ENCODE measurements around the gene SAMD4A.
A peak's percentile ranks its signal among the peaks of the same experiment; 100 is the strongest.

Gene SAMD4A

DNA sequence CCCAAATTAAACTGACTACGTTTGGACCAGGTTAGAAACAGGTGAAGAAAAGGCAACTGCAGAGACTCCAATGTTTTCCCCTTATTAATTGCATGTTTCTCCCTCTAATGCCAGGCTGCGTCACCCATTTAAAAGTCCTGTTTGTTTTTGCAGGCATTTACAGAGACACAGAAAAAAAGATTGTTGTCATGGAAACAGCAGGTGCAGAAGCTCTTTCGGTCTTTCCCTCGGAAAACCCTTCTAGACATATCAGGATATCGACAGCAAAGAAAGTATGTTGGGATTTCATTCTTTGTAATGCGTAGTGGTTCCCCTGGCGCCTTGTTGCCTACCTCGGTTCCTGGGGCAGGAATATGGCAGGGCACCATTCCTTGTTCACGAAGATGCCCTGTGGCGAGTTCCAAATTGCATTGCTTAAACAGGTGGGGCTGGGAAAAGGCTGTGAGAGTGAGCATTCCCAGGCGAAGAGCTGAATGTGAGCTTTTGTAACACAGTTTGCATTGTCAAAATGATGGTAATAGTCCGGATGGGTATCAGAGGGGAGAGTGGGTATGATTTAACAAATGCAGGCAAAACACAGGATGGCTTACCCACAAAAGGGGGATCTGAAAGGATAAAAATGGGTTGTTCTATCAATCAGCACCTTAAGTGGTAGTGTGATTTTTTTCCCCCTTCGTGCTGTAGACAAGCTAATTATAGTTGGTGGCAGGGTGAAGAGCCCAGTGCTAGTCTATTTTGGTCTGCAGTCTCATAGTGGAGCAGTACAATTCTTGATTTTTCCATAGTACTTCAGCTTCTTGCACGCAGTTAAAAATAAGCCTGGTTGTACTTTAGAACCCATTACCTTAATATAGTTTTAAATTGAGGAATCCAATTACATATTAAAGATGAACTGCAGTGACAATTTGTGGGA lies 203.3 kb downstream of the SAMD4A start:
- Histone ChIP-seq H3K4me3 (no peak overlapping the region), H3K27ac (peak overlapping the region; percentile 89 to 93)
- no peak for DNase-seq (ENCODE audit: low spot score)
- TF ChIP-seq, protein P1, sequence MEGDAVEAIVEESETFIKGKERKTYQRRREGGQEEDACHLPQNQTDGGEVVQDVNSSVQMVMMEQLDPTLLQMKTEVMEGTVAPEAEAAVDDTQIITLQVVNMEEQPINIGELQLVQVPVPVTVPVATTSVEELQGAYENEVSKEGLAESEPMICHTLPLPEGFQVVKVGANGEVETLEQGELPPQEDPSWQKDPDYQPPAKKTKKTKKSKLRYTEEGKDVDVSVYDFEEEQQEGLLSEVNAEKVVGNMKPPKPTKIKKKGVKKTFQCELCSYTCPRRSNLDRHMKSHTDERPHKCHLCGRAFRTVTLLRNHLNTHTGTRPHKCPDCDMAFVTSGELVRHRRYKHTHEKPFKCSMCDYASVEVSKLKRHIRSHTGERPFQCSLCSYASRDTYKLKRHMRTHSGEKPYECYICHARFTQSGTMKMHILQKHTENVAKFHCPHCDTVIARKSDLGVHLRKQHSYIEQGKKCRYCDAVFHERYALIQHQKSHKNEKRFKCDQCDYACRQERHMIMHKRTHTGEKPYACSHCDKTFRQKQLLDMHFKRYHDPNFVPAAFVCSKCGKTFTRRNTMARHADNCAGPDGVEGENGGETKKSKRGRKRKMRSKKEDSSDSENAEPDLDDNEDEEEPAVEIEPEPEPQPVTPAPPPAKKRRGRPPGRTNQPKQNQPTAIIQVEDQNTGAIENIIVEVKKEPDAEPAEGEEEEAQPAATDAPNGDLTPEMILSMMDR (IDR thresholded peaks at IDR 0.05): no peak

DNA sequence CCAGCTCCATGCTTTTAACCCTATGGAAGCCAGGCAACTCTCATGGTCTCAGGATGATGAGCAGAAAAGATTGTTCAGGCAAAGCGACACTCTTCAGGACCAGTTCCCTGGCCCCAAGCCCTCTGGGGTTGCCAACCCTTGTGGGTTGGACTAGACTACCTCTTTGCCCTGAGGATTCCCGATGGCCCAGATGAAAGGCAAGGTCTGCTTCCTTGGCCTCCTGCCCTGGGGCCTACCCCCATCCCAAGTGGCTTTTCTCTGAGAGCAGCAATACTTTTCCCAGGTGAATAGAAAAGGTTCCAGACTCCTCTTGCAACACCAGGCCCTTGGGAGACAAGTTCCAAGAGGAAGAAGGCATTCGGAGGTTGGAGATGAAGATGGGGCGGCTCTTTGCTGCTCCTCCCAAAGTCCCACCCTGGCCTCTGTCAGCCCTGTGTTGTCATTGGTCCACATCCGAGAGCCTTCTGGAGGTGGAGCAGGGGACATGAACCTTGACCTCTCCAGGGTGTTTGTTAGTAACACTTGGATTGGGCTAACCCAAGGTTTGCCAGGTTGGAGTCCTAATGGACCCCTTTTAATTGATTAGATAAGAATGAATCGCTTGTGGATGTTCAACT lies 204.6 kb downstream of the SAMD4A start:
- no peak overlapping the region for H3K4me3 ChIP-seq
- peak overlapping the region; percentile 89 to 93 for H3K27ac ChIP-seq
- DNase-seq (ENCODE audit: low spot score): no peak
- TF ChIP-seq, protein P1 (IDR thresholded peaks at IDR 0.05): no peak

DNA sequence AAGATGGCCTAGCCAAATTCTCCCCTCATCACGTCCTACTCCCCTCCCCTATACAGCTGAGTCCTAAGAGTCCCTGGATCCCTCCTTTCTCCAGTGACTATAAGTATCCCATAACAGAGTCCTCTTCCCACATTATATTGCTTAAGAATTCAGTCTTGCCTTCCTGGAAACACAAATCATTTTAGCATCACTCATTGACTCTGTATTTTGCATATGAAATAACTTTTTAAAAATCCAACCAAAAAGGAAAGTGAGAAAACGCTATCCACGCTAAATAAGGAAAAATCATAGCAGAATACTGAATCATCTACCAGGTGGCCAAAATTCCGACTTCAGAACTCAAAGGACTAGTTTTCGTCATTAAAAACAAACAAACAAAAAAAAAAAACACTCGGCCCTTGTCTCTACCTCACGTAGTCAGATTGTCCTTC lies 205.5 kb downstream of the SAMD4A start:
- TF ChIP-seq, protein P1 (IDR thresholded peaks at IDR 0.05): no peak
- Histone ChIP-seq H3K4me3 (no peak overlapping the region), H3K27ac (peak overlapping the region; percentile 89 to 93)
- no peak for DNase-seq (ENCODE audit: low spot score)

DNA sequence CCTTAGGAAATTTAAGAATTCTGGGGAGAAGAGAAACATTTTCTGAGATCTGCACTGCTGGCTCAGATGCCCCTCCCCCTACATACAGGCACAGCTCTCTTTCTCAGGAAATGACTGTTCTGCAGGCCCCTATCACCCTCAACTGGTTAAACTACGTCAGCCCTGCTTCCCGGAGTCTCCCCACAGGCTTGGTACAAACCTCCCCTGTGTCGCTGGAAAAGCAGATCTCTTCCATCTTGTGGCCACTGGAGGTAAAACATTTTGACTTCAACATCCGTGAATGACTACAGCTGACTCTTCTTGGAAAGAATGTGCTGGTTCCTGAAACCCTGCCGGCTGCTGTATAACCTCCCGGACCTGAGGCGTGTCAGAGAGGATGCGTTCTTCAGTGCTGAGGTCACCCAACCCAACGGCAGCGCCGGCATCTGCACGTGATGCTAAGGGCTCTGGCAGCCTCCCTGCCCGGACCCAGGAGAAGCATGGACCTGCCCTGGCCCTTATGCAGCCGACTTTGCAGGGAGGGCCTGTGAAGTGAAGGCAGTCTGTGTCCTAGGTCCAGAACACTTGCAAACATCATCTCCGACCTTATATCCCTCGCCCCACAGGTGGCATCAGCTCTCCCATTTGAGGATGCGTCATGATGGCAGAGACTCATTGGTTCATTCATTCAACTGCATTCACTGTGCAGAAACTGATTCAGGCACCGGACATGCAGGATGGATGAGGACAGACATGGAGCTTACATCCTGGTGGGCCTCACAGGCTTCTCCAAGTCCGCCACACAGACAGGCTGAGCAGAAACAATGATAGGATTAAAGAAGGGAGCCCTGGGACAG lies 206.5 kb downstream of the SAMD4A start:
- Histone ChIP-seq H3K4me3 (peak overlapping the region; percentile 38), H3K27ac (peak overlapping the region; percentile 89 to 93)
- TF ChIP-seq, protein P1 (IDR thresholded peaks at IDR 0.05): peak; percentile 65
- peak; percentile 97 for DNase-seq (ENCODE audit: low spot score)

DNA sequence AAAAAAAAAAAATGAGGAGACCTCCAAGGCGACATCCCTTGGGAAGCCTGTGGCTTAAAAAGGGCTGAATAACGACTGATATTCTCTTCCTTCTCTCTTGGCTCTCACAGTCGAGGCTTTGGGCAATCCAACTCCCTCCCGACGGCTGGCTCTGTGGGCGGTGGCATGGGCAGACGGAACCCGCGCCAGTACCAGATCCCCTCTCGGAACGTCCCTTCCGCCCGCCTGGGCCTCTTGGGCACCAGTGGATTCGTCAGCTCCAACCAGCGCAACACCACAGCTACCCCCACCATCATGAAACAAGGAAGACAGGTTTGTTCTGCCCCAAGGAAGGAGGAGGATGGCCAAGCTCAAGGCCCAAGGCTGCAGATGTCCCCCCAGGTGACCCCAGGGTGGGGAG lies 207.9 kb downstream of the SAMD4A start:
- H3K27ac ChIP-seq: peak overlapping the region; percentile 67 to 74
- DNase-seq (ENCODE audit: low spot score): peak; percentile 68
- TF ChIP-seq, protein P1 (IDR thresholded peaks at IDR 0.05): no peak
- H3K4me3 ChIP-seq: no peak overlapping the region

DNA sequence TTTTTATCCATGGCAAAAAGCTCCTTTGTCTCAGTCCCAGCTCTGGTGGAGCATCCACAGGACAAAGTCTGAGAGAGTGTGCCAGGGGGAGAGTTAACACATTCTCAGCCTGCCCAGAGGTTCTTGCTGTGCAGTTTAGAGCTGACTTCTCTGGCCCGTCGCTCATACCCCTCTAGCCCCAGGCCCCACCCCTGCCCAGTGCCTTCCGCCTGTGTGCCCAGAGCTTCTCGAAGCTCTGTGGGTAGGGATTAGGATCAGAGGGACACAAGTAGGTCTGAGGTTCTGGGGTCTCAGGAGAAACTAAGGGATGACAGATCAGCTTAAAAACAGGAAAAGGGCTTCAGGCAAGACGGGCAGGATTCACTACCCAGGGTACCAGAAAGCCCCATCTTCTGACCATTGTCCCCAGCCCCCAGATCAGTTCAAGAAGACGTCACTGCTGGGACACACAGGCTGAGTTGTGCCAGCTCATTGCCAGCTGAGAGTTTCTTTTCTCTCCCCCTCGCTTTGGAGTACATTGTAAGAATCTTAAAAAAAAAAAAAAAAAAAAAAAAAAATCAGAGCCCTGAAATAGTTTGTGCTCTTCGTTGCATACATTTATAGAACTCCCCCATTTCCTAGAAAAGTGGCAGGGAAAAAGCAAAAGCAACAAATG lies 208.7 kb downstream of the SAMD4A start:
- TF ChIP-seq, protein P1 (IDR thresholded peaks at IDR 0.05): no peak
- peak; percentile 69 for DNase-seq (ENCODE audit: low spot score)
- Histone ChIP-seq H3K27ac (peak overlapping the region; percentile 67 to 74), H3K4me3 (no peak overlapping the region)

Measured in coronary artery (tissue), 2 donors.